PFSK-1 (cell line): ENCODE results near the gene TRAF1.

Experiments
- POLR2AphosphoS5 ChIP-seq: IDR thresholded peaks from 2 replicates; pipeline ENCODE4 v1.6.1; 2012; ENCODE audit warnings: low read depth, mild to moderate bottlenecking, control low read depth, low read length, moderate library complexity
- SIN3A ChIP-seq: IDR thresholded peaks from 2 replicates; pipeline ENCODE4 v1.6.1; 2012; ENCODE audit warnings: mild to moderate bottlenecking, low read length, moderate library complexity, borderline replicate concordance; ENCODE audit not compliant: insufficient read depth
- TAF1 ChIP-seq: IDR thresholded peaks from 2 replicates; pipeline ENCODE4 v1.6.1; 2012; ENCODE audit warnings: low read length, control low read depth, borderline replicate concordance; ENCODE audit not compliant: insufficient read depth
- TF ChIP-seq, protein P1 (sequence below), 2 experiments: IDR thresholded peaks; 2 replicates each; pipeline versions ENCODE4 v1.6.1 to v1.8.0; 2011 to 2012; ENCODE audit warnings: low read depth in 2 of 2, low read length in 2 of 2, control low read depth in 1 of 2, inconsistent platforms in 1 of 2, mild to moderate bottlenecking in 1 of 2, moderate library complexity in 1 of 2; ENCODE audit not compliant: insufficient read depth in 1 of 2

DNA sequence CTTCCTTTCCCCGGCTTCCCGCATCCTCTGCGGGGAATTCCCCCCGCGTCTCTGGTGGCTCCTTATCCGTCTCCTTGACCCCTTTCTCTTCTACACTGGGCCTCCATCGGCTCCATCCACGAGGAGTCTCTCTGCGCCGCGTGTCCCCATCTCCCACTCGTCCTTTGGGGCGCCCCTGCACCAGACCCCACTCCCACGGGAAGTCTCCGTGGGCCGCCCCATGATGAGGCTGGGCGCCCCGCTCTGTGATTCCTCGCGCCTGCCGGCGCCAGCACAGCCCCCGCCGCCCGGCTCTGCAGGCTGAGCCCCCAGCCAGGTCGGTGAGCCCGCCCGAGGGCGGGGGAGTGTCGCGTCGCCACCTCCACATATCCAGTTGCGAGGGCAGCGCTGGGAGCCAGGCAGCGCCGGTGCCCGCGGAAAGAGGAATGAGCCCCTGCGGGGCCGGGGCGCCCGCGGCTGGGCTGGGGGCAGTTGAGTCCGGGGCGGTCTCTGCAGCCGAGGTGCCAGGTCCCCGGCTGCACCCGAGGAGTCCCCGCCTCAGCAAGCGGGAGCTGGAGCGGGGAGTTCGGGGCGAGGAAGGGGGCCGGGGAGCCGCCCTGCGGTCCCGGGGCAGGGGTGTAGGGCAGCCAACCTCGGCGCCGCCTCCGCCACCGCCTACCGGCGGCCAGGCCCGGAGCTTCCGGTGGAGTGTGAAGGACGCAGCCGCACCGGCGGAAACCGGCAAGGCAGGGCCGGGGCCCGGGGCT is 2.1 kb upstream of the TRAF1 start:
- TF ChIP-seq POLR2AphosphoS5 (0 out of 2 replicates have a peak, but pooled peaks have one; percentile 31), TAF1 (no peak), SIN3A (no peak)
- TF ChIP-seq, protein P1, sequence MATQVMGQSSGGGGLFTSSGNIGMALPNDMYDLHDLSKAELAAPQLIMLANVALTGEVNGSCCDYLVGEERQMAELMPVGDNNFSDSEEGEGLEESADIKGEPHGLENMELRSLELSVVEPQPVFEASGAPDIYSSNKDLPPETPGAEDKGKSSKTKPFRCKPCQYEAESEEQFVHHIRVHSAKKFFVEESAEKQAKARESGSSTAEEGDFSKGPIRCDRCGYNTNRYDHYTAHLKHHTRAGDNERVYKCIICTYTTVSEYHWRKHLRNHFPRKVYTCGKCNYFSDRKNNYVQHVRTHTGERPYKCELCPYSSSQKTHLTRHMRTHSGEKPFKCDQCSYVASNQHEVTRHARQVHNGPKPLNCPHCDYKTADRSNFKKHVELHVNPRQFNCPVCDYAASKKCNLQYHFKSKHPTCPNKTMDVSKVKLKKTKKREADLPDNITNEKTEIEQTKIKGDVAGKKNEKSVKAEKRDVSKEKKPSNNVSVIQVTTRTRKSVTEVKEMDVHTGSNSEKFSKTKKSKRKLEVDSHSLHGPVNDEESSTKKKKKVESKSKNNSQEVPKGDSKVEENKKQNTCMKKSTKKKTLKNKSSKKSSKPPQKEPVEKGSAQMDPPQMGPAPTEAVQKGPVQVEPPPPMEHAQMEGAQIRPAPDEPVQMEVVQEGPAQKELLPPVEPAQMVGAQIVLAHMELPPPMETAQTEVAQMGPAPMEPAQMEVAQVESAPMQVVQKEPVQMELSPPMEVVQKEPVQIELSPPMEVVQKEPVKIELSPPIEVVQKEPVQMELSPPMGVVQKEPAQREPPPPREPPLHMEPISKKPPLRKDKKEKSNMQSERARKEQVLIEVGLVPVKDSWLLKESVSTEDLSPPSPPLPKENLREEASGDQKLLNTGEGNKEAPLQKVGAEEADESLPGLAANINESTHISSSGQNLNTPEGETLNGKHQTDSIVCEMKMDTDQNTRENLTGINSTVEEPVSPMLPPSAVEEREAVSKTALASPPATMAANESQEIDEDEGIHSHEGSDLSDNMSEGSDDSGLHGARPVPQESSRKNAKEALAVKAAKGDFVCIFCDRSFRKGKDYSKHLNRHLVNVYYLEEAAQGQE (IDR thresholded peaks at IDR 0.05; ENCODE audit: insufficient read depth in 1 of 2, low read depth in 2 of 2, low read length in 2 of 2): no peak
